Stomach (tissue), 9 donors: ENCODE measurements around the gene KAT14. TPM values are rescaled to one million over a fixed set of nuclear protein-coding genes. Genes with fewer than 3 reads are reported as not detected.
A peak's percentile ranks its signal among the peaks of the same experiment; 100 is the strongest.

ENCODE experiments used
- DNase-seq, 2 donors: peaks; one replicate each; pipeline versions ENCODE4 v3.0.0 to v3.0.0-alpha.2; 2013 to 2019
- H3K27ac ChIP-seq, 5 donors: fragments of 200-600 bp in 4 of 5; sonication (generic) in 4 of 5; one replicate each; pipeline ENCODE4 v1.5.1; 2013 to 2019; ENCODE audit warnings: mild to moderate bottlenecking in 1 of 5, moderate library complexity in 1 of 5
- H3K27me3 ChIP-seq, 3 donors: fragments of 200-600 bp; sonication (generic); one replicate each; pipeline ENCODE4 v1.5.1; 2017 to 2019; ENCODE audit warnings: mixed run types in 1 of 3
- H3K36me3 ChIP-seq, 4 donors: fragments of 200-600 bp; sonication (generic); 1 replicate in 3 of 4; 2 replicates in 1 of 4; pipeline ENCODE4 v1.5.1; 2016 to 2019
- H3K4me1 ChIP-seq, 4 donors: fragments of 200-600 bp; sonication (generic); one replicate each; pipeline ENCODE4 v1.5.1; 2016 to 2019
- H3K4me3 ChIP-seq, 4 donors: fragments of 200-600 bp; sonication (generic) in 3 of 4; one replicate each; pipeline ENCODE4 v1.5.1; 2016 to 2019; ENCODE audit warnings: mild to moderate bottlenecking in 1 of 4
- H3K9me3 ChIP-seq, 4 donors: fragments of 200-600 bp; sonication (generic); one replicate each; pipeline ENCODE4 v1.5.1; 2016 to 2019
- CTCF ChIP-seq, 7 experiments: fragments of 450-650 bp in 4 of 7; fragments of 200-600 bp in 3 of 7; sonication (generic) in 3 of 7; IDR thresholded peaks; one replicate each; pipeline ENCODE4 v1.5.1; 2016 to 2019; ENCODE audit warnings: antibody characterized with exemption in 7 of 7, control low read depth in 2 of 7, mild to moderate bottlenecking in 1 of 7
- EP300 ChIP-seq: sonication (generic); formaldehyde crosslinking; IDR thresholded peaks from one replicate; pipeline ENCODE4 v1.6.1; 2017; ENCODE audit warnings: antibody characterized with exemption
- POLR2A ChIP-seq, 4 donors: fragments of 450-650 bp; IDR thresholded peaks; one replicate each; pipeline ENCODE4 v1.6.1; 2016; ENCODE audit warnings: antibody characterized with exemption in 4 of 4, control low read depth in 2 of 4, mild to moderate bottlenecking in 1 of 4, moderate library complexity in 1 of 4
- POLR2AphosphoS5 ChIP-seq, 3 donors: sonication (generic); formaldehyde crosslinking; IDR thresholded peaks; one replicate each; pipeline ENCODE4 v1.6.1; 2016; ENCODE audit warnings: antibody characterized with exemption in 3 of 3
- WGBS, 5 donors: extraction: QIAGEN DNeasy Blood & Tissue Kit in 3 of 5; methylation state at CpG; one replicate each; pipeline versions ENCODE4 v1.1.5 to v1.1.7; 2013 to 2018; 5-methylcytosine and 5-hydroxymethylcytosine counted together
- intact Hi-C: fragments of 100-400 bp; cut with DNase I; formaldehyde crosslinking; loops from one replicate; pipeline ENCODE4 v1.15.1; 2023; ENCODE audit warnings: low total_unique reads
- polyA plus RNA-seq, 3 donors: library from polyadenylated mRNA; stranded (reverse); fragments of 200-250 nt; gene quantifications; one replicate each; pipeline ENCODE4 v1.2.3, GENCODE V29; 2013
- total RNA-seq, 5 donors: library from RNA; depleted of rRNA; stranded (reverse); fragments of >200 nt; gene quantifications; one replicate each; pipeline versions ENCODE4 v1.1.0 to v1.2.3, GENCODE V29; 2014 to 2016
- donor health status: healthy with polysubstance abuse.
- donor health status: Bipolar disorder and iron deficiency.
- donor health status: healthy.

KAT14 gene
- total and polyA plus RNA-seq, 8 donors = 0.58 to 35.5 (median 10.9) TPM

DNA sequence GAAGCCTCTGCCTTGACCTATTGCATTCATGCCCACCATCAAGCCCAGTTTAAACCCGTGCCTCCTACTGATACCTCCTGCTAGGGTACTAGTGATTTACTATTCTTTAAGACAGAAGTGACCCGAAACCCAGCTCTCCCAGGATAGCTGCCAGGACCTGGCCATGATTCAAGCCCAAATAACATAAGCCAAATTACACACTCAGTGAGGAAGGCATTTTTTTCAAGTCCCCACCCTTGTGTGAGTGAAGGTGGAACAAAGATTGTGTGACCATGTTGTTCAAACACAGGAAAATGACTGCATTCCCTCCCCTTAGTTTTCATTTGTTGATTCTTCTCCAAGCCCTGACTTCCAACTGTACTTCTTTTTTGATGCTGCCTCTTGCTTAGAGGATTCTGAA is 3.7 kb upstream of the KAT14 start:
- H3K27me3 ChIP-seq = no peaks in the 10 kb centered on the region
- peaks cover 9 to 27% (median 17%) of the 10 kb centered on the region in 4 donors for H3K4me1 ChIP-seq
- 26 to 34% (median 28%) methylated on average over 2 of the region's 2 CpGs for WGBS, 5 donors
- intact Hi-C loops = no loop called here
- H3K27ac ChIP-seq = peak overlapping the region; percentile 76 to 84 (median 80)
- no peak overlapping the region for H3K4me3 ChIP-seq
- H3K36me3 ChIP-seq = no peaks in the 10 kb centered on the region
- TF ChIP-seq POLR2AphosphoS5 (IDR thresholded peaks at IDR 0.05) (peak in 2 of 3 donors; percentile 55 to 74), CTCF (IDR thresholded peaks at IDR 0.05) (no peak)
- H3K9me3 ChIP-seq = no peaks in the 10 kb centered on the region
- DNase-seq = peak; percentile 66 to 81

DNA sequence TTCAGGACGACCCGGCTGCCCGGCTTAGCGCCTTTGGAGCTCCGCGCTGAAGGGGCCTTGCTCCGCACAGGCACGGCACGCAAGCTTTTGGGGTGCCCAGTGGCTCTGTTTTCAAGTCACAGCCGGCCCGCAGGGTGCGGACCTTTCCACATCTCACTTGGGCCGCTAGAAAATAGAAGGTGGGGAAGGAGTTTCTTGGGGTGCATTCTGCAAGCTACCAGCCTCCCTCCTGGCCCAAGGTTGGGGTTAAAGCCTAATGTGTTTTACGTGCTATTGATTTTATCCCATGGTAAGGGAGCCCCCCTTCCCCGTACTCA is 561 bp downstream of the KAT14 start:
- Histone ChIP-seq H3K9me3 (no peaks in the 10 kb centered on the region), H3K27ac (peak overlapping the region; percentile 83 to 97 (median 96)), H3K27me3 (no peaks in the 10 kb centered on the region), H3K4me1 (peaks cover 21 to 57% (median 38%) of the 10 kb centered on the region in 4 donors), H3K36me3 (peaks cover 7 to 15% (median 13%) of the 10 kb centered on the region in 4 donors), H3K4me3 (peak overlapping the region; percentile 74 to 98 (median 96))
- no peak for DNase-seq
- intact Hi-C loops = no loop called here
- TF ChIP-seq POLR2AphosphoS5 (IDR thresholded peaks at IDR 0.05) = no peak
- 0% methylated on average over 6 to 15 of the region's 15 CpGs for WGBS, 5 donors

DNA sequence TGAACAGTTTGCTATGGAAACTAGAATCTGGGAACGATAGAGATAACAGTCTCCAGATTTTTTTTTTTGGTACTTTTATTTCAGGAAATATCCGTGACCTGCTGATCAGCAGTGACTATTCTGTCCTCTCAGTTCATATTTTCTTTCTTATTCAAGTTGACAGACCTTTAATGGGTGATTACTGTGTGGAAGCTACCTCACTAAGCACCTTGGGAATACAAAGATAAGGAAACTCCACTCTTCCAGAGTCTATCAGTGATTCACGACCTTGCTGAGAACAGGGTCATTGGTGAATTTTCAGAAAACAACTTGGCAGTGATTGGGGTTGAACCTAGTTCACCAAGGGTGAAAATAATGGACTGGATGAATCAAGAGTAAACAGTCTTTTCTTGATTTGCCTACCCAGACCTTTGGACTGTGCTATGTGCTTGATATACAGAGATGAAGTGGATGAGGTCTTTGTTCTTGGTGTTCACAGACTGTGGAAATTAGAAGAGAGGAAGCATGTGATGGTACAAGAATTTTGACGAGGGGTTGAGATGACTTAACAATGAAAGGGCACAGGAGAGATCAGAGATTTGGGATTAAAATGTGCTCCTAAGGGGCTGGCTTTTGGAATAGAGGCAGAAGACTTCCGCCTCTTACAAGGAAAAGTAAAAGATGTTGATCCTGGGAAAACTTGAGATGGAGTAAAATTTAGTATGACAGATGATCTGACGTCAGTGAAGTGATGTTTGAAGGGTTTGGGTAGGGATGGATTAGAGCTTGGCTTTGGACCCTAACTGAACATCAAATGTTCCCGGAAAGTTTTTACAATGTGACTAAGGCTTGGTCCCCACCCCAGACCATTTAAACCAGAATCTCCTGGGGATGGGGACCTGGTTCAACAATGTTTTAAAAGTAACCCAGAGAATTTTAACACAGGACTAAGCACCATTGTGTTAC is 1.2 kb downstream of the KAT14 start:
- H3K4me1 ChIP-seq = peaks cover 21 to 58% (median 37%) of the 10 kb centered on the region in 4 donors

DNA sequence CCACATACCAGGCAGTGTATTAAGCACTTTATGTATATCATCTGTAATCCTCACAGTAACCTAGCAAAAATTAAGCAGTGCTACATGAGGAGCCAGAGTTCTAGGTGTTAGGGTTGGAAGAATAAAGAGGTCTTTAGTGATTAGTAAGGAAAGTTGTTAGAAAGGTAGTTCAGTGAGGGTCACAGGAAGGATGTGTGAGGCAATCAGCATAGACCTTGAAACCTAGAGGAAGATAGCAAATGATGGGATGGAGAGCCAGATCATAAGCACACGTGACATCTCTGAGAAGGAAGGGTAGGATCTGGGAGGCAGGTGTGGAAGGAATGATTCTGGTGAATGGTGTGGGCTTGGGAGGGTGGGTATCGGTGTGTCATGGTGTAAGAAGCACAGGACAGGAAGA is 2.2 kb downstream of the KAT14 start:
- peaks cover 17 to 54% (median 42%) of the 10 kb centered on the region in 4 donors for H3K4me1 ChIP-seq
- no peaks in the 10 kb centered on the region for H3K9me3 ChIP-seq
- DNase-seq = no peak
- WGBS, 5 donors = 76 to 91% (median 79%) methylated on average over 2 of the region's 2 CpGs
- intact Hi-C loops = no loop called here
- no peak overlapping the region for H3K27ac ChIP-seq
- TF ChIP-seq EP300 = no peak
- no peak for TF ChIP-seq POLR2A (IDR thresholded peaks at IDR 0.05)
- TF ChIP-seq POLR2AphosphoS5 (IDR thresholded peaks at IDR 0.05) = no peak
- H3K4me3 ChIP-seq = no peak overlapping the region
- H3K36me3 ChIP-seq = peaks cover 7 to 29% (median 29%) of the 10 kb centered on the region in 4 donors
- H3K27me3 ChIP-seq = no peaks in the 10 kb centered on the region

More for the DNA sequence above, 1.2 kb downstream of the KAT14 start:
- Histone ChIP-seq H3K9me3 (no peaks in the 10 kb centered on the region), H3K27me3 (no peaks in the 10 kb centered on the region), H3K36me3 (peaks cover 7 to 22% (median 20%) of the 10 kb centered on the region in 4 donors), H3K4me3 (peak overlapping the region; percentile 74 to 98 (median 96)), H3K27ac (peak overlapping the region in 4 of 5 donors; percentile 83 to 97 (median 96))
- TF ChIP-seq POLR2AphosphoS5 (IDR thresholded peaks at IDR 0.05) (no peak), POLR2A (IDR thresholded peaks at IDR 0.05) (no peak), CTCF (IDR thresholded peaks at IDR 0.05) (no peak), EP300 (no peak)
- peak in 1 of 2 donors; percentile 26 for DNase-seq
- intact Hi-C loops = no loop called here
- 25 to 32% (median 29%) methylated on average over 7 of the region's 7 CpGs for WGBS, 5 donors

DNA sequence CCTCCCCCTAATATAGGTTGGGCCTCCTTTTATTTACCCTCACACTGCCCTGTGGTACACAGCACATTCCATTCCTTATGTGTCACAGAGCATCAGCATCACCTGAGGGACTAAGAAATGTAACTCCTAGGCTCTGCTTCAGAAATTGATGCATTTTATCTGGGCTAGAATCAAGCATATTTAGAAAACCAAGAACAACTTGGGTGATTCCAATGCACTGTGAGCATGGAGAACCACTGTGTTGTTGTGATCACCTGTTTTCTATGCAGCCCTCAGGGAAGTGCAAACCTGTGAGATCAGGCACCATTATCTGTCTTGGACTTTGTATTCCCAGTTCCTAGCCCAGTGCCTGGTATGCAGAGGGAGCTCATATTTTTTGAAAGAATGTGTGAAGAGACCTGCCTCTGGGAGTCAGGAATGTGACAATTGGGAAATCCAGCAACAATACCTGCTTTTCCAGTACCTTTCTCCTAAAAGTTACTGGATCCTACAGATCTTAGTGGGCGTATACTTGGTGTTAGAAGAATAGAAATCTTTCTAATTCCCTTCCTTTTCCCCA is 7.0 kb downstream of the KAT14 start:
- Histone ChIP-seq H3K27me3 (no peaks in the 10 kb centered on the region), H3K4me1 (peaks cover 10 to 36% (median 20%) of the 10 kb centered on the region in 4 donors), H3K27ac (peak overlapping the region in 1 of 5 donors; percentile 44), H3K9me3 (no peaks in the 10 kb centered on the region), H3K36me3 (peaks cover 7 to 70% (median 61%) of the 10 kb centered on the region in 4 donors), H3K4me3 (no peak overlapping the region)
- 88 to 100% (median 97%) methylated on average over 1 of the region's 1 CpG for WGBS, 5 donors
- peak in 1 of 2 donors; percentile 20 for DNase-seq
- intact Hi-C loops = no loop called here
- TF ChIP-seq EP300 (no peak), POLR2AphosphoS5 (IDR thresholded peaks at IDR 0.05) (no peak), POLR2A (IDR thresholded peaks at IDR 0.05) (no peak), CTCF (IDR thresholded peaks at IDR 0.05) (no peak)
